Stimulated activated CD4-positive, alpha-beta T cell treated with anti-CD3 and anti-CD28 coated beads, Interleukin-4, amount 100 ng/mL, for 24 hours (primary cell): ENCODE results near the gene DAAM2.

ENCODE experiments used
- DNase-seq: peaks from one replicate; pipeline ENCODE4 v3.0.0-alpha.2; 2020

Gene DAAM2

GRCh38 chr6:39912446-39912845, 120.3 kb downstream of the DAAM2 start:
- no peak for DNase-seq

- DNase-seq, result no peak
Measured at GRCh38 chr6:39913391-39913916, 121.3 kb downstream of the DAAM2 start.

GRCh38 chr6:39914239-39914638, 122.1 kb downstream of the DAAM2 start:
- no peak for DNase-seq

GRCh38 chr6:39915866-39916265, 123.7 kb downstream of the DAAM2 start:
- DNase-seq, result no peak

GRCh38 chr6:39917329-39917728, 125.2 kb downstream of the DAAM2 start:
- DNase-seq, result no peak

GRCh38 chr6:39917981-39918380, 125.8 kb downstream of the DAAM2 start:
- no peak for DNase-seq

- DNase-seq, result no peak
Measured at GRCh38 chr6:39918831-39919230, 126.7 kb downstream of the DAAM2 start.

GRCh38 chr6:39920157-39920556, 128.0 kb downstream of the DAAM2 start:
- no peak for DNase-seq

GRCh38 chr6:39922821-39923220, 130.6 kb downstream of the DAAM2 start:
- no peak for DNase-seq

- no peak for DNase-seq
Measured at GRCh38 chr6:39923394-39923793, 131.2 kb downstream of the DAAM2 start.

- no peak for DNase-seq
Measured at GRCh38 chr6:39923861-39924260, 131.7 kb downstream of the DAAM2 start.

GRCh38 chr6:39924283-39924682, 132.1 kb downstream of the DAAM2 start:
- DNase-seq, result no peak

GRCh38 chr6:39925191-39925930, 133.2 kb downstream of the DAAM2 start:
- no peak for DNase-seq

GRCh38 chr6:39925931-39926290, 133.7 kb downstream of the DAAM2 start:
- DNase-seq, result no peak

- DNase-seq, result no peak
Measured at GRCh38 chr6:39926668-39927067, 134.5 kb downstream of the DAAM2 start.

GRCh38 chr6:39927159-39927558, 135.0 kb downstream of the DAAM2 start:
- DNase-seq, result no peak

GRCh38 chr6:39929039-39929732, 137.0 kb downstream of the DAAM2 start:
- DNase-seq, result no peak

GRCh38 chr6:39929733-39930461, 137.7 kb downstream of the DAAM2 start:
- DNase-seq, result no peak

- no peak for DNase-seq
Measured at GRCh38 chr6:39930540-39930939, 138.4 kb downstream of the DAAM2 start.

GRCh38 chr6:39931607-39932006, 139.4 kb downstream of the DAAM2 start:
- DNase-seq, result no peak

GRCh38 chr6:39932386-39932910, 140.3 kb downstream of the DAAM2 start:
- no peak for DNase-seq

- DNase-seq, result no peak
Measured at GRCh38 chr6:39933669-39934130, 141.5 kb downstream of the DAAM2 start.

GRCh38 chr6:39934131-39934757, 142.1 kb downstream of the DAAM2 start, which contains the start of gene MOCS1:
Gene MOCS1 (minus strand): TSS chr6:39934462. CDS start chr6:39934417, 45 bp downstream.
- peak; percentile 23 for DNase-seq
